ENCODE measurements around the gene TBX20.
"Not testable (repeated sequence)": the region's sequence is repeated elsewhere in the genome, so short reads cannot be mapped to it uniquely, and the experiment has no call there.

TBX20 gene

DNA sequence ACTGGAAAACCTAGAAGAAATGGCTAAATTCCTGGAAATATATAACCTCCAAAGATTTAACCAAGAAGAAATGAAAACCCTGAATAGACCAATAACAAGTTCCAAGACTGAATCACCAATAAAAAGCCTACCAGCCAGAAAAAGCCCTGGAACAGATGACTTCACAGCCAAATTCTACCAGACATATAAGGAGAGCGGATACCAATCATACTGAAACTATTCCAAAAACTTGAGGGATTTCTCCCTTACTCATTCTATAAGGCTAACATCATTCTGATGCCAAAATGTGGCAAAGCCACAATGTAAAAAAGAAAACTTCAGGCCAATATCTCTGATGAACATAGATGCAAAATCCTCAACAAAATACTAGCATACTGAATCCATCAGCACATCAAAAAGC is 86.7 kb downstream of the TBX20 start:
- H3K4me3 ChIP-seq (ENCODE audit: low read length); H3K4me1 ChIP-seq (ENCODE audit: control insufficient read depth, insufficient read depth, low read length); H3K27me3 ChIP-seq (ENCODE audit: control insufficient read depth, insufficient read depth, low read length); H3K9ac ChIP-seq (ENCODE audit: low read length); H3K27ac ChIP-seq (ENCODE audit: low read depth, low read length); H3K36me3 ChIP-seq (ENCODE audit: control insufficient read depth, insufficient read depth, low read length): not testable (repeated sequence)

DNA sequence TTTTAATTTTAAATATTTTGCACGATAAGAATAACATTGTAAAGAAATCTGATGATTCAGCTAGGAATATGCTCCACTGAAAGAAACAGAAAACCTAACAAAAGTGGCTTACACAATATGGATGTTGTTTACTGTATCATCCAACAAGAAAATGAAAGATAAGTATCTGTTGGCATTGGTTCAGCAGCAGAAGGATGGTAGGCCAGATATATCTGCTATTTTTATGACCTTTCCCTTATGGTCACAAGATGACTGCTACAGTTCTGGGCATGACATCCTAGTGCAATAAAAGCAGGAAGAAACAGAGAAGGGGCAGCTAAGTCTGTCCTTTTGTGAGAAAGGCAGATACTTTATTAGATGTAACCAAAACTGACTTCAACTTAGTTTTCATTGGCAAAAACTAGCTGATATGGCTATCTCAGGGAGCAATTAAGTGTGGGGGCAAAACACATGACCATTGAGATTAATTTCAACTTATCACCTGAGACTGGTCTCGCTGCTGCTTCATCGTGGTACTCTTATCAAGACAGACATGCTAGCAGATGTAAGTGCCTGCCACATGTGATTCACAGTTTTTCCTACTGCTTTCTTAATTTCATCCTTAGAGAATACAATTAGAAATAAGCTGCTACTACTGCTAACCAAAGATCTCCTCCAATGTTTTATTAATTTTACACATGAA is 92.7 kb downstream of the TBX20 start:
- H3K4me1 ChIP-seq (ENCODE audit: control insufficient read depth, insufficient read depth, low read length); H3K27me3 ChIP-seq (ENCODE audit: control insufficient read depth, insufficient read depth, low read length); H3K4me3 ChIP-seq (ENCODE audit: low read length); H3K36me3 ChIP-seq (ENCODE audit: control insufficient read depth, insufficient read depth, low read length); H3K27ac ChIP-seq (ENCODE audit: low read depth, low read length); H3K9ac ChIP-seq (ENCODE audit: low read length): not testable (repeated sequence)
